Superior temporal gyrus (tissue), 1 donor: ENCODE results near the gene FMNL3.
A peak's percentile ranks its signal among the peaks of the same experiment; 100 is the strongest.

ENCODE experiments used
- DNase-seq: peaks from one replicate; pipeline ENCODE4 v3.0.0-alpha.2; 2016; ENCODE audit errors: extremely low spot score

FMNL3 gene

GRCh38 chr12:49678711-49679110, 28.5 kb downstream of the FMNL3 start:
- no peak for DNase-seq

DNA sequence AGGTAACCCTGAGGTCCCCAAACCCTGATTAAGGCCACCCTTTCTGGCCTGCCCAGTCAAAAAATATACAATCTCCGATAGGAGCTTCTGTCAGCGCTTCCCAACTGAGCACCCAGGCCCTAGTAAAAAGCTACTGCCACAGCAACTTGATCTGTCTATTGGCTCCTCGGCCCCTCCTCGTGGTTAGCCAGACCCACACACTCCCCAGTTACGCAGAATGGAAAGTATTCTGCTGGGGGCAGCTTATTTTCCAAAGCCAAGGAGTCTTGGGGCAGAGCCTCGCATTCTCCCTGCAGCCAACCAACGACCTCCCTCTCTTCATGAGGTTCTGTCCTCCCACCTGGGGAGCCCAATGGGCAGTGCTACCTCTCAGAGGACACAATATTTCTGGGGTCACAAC, 32.1 kb downstream of the FMNL3 start:
- no peak for DNase-seq

- peak; percentile 42 for DNase-seq
These were observed 32.8 kb downstream of the FMNL3 start for GRCh38 chr12:49674318-49674981.

DNA sequence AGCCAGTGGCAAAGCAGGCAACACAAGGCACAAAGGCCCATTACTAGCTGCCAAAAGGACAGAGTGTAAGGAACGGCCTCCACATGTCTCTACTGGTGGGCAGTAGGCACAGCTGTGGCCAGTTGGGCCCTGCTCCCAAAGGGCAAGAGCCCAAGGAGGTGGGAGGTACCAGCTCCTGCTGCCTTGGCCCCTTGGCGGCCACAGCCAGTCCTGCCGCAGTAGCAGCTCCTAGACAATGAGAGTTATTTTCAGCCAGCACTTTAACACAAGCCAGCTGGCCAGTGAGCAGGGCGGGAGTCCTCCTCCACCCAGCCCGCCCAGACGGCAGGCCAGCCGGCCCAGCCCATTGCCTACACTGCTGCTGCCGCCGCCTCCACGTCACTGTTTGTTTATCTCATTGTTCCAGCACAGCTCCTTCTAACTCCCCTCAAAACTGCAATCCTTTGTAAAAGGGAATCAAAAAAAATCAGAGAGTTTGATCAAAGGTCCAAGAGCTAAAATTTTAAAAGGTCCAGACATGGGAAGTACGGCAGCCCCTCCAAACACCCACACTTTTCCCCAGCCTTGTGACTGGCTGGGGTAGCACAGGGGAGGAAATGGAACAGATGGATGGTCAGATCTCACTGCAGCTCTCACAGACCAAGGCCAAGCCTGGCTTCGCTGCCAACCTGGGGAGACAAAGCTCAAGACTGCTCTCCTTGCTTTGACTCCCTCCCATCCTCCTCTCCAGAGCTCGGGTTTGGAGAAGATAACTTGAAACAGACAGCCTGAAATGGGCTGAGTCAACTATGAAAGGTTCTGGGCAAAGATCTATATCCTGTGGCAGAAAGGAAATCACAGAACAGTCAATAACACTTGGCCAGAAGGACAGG, 33.5 kb downstream of the FMNL3 start:
- peak; percentile 96 for DNase-seq

DNA sequence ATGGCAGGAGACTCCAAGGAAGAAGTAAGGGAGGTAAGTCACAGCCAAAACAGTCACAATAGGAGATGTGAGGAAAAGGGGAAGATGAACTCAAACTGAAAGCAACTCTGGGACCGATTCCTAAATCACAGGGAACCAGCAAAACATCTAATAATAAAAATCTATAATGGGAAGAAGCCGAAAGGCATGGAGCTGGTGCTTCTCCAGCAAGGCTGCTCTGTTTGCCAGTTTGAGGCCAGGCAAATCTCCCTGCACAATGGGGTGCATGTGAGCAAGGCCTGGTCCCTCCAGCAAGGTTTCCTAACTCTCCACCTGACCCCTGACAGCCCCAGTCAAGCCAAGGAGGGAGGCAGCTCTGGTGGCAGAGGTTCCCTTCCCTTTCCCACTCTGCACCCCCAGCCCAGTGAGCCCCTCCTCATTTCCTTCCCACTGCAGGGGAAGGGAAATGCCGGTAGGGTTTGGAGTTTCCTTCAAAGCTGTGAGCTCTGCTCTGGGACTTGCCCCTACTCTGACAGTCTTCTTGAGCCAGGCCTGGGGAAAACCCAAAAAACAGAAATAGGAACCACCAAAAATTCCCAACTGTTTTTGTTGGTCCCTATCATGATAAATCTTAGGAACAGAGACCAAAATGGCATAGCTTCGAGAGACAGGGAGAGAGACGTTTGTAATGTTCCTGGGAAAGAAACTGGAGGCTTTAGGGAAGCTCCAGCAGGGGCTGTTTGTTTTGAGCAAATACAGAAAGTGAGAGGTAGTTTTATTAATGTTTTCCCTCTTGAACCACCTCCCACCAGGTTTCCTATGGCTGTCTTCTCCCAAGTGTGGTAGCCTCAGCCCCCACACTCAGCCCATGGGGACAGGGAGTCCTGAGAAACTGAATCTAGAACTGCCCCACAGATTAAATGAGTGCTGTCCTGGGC, 34.6 kb downstream of the FMNL3 start:
- DNase-seq: peak; percentile 67

DNA sequence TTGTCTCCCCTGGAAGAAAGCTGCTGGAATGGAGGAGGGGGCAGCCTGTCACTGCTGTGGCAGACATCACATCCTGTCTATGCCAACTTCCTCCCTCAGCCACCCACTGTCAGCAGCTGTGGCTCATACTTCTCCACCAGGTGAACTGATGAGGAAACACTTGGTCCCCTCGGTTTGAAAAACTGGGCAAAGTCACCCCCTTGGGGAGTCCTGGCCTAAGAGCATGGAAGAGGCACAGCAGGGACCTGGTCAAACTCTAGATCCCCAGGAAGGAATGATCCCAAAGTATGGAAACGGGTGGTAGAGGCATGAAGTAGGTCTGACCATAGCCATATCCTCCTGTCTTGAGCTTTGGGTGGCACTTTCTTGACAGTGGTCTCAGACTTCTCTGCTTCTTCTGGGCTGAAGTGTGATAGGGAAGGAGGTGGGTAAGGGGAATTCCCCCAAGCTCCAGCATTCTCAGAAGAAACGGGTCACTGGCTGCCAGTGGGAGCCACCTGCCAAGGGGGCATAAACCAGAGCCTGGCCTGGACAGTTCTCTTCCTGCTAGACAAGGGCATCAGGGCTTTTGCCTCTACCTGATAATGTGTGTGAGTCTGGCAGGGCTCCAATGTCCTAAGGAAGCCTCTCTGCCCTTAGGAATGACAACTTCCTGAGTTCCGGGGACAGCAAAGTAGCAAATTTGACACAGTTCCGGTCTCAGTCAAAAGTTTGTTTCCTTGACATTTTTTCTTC, 36.0 kb downstream of the FMNL3 start:
- no peak for DNase-seq

DNA sequence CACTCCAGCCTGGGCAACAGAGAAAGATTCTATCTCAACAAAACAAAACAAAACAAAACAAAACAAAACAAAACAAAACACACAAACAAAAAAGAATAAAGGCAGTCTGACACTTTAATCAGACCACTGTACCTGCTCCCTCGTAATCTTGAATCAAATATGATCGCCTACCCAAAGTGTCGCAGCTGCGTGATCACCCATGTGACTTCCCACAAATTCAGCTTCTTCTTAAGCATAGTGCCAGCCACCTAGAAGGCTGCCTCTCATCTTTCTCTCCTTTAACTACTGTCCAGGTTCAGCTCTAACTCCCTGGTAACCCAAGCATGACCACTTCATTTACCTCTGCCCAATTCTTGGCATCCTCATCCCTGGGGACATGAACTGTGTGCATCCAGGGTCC, 37.4 kb downstream of the FMNL3 start:
- no peak for DNase-seq

DNA sequence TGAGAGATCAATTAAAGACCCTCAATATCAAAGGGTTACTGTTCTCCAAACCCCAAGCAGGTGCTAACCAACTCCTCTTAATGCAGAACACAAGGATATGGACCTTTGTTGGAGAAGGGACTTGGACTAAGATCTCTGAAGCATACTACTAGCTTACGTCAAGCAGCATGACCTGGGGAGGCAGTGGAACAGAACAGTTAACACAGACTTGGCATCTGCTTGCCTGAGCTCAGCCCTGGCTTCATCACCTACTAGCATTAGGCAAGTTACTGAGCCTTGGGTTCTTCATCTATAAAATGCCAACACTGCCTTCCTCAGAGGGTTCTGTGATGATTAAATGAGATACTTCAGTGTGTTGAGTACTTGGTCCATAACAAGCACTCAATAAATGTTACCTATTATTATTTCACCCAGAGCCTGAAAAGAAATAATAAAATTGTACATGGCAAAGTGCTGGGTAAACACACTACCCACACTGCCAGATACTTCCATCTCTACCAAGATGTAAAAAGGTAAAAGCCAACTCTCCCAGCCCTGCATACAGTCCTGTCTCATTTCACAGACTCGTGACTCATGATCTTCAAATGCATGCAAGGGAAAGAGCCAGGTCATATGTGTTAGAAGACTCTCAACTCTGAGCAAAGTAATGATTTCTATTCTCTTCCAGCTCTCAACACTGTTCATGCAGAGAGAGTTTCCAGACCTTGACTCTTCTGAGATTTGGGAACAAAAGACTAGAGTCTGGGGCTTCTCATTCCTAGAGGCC, 39.7 kb downstream of the FMNL3 start:
- no peak for DNase-seq

- no peak for DNase-seq
These were observed 41.0 kb downstream of the FMNL3 start for GRCh38 chr12:49666176-49666575.

DNA sequence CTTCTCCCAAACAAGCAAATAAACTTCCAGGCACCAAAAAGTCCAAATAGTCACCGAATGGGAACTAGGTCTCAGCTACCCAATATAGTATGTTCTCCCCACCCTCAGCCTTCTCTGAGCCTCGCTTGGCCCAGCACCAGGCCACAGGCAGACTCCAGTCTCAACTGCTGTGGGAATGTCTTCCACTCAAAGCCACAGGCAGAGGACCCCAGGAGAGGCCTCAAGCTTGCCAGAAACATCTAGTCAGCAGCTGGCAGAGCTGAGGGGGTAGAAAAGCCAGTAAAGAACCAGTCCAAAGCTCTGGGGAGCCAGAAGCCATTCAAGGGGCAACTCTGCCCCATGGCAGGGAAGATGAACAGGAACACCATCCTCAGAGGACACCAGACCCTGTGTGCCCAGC, 41.8 kb downstream of the FMNL3 start:
- DNase-seq: no peak

GRCh38 chr12:49664591-49665239, 42.5 kb downstream of the FMNL3 start:
- DNase-seq: no peak

DNA sequence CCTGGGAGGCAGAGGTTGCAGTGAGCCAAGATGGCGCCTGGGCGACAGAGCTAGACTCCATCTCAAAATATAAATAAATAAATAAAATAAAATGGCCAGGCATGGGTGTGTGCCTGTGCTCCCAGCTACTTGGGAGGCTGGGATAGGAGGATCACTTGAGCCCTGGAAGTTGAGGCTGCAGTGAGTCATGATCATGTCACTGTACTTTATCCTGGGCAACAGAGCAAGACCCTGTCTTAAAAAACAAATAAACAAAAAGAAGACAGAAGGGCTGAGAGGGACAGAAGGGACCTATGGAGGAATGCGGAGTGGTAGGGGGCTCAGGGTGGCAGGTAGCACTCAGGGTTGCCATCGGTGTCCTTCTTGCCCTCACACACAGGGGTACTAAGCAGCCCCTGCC, 43.0 kb downstream of the FMNL3 start:
- no peak for DNase-seq

GRCh38 chr12:49662998-49663843, 44.0 kb downstream of the FMNL3 start:
- no peak for DNase-seq

GRCh38 chr12:49661746-49662145, 45.5 kb downstream of the FMNL3 start:
- DNase-seq: no peak

GRCh38 chr12:49661191-49661590, 46.0 kb downstream of the FMNL3 start:
- no peak for DNase-seq

DNA sequence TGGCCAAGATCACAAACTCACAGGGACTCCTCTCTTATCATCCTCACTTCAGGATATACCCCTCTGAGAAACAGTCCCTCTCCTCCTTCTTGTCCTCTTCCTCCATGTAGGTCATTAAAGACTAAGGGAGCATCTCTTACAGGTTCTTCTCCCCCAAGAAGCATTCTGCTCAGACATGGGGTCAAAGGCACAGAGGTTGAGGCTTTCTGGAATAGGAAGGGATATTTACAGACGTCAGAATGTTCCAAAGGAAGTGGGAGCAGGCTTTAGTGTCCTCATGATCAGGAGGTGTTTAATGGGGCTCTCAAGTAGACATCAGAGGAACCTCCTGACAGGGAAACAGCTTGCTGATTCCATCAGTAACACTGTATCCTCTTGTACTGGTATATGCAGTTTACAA, 47.5 kb downstream of the FMNL3 start:
- no peak for DNase-seq

- DNase-seq: no peak
These were observed 48.9 kb downstream of the FMNL3 start for GRCh38 chr12:49658276-49658675.

DNA sequence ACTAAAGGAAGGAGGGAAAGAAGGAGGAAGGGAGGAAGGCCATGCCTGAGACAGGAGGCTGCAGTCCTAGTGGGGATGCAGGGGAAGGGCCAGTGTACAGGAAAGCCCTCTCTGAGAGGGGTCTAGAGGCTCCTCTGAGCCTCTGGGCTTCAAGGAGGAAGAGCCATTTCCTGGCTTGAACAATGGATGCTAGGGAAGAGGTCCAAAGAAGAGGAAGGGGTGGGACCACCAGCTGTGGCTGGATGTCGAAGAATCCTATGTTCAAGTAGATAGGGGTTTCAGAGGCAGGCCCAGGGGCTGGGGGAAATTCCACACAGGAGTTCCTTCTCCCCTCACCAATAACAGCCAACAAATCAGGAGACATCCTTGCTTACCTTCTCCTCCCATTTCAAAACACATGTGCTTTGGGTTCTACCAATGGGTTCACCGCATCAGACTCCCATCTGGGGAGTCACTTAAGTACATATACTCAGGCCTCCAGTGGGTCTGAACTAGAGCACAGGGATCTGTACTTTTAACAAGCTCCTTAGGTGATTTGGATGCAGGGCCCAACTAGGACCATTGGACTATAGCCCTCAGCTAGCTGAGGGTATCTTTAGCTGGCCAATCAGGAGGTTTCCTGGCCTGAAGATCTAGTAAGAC, 51.5 kb downstream of the FMNL3 start:
- DNase-seq: no peak

DNA sequence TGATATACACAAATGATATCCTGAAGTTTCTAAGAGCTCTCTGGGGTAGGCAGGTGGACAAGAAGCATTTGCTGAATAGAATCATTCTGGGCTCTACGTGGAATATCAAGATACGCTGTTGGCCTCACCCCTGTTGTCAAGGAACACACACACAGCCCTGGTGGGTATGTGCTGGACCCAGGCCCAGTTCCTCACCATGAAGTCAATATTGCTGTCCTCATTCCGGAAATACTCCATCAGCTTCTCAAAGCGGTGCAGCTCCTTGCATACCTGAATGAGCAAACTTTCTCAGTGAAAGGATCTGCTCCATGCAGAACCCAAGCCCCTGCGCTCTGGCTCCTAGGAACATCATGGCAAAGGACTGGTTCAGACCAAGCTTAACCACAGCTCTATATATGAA, 52.5 kb downstream of the FMNL3 start:
- no peak for DNase-seq
